HUES64 (cell line): ENCODE measurements around the gene JPT1.

ENCODE experiments used
- H3K27ac ChIP-seq: 2 replicates; pipeline ENCODE4 v1.7.0; 2013; ENCODE audit warnings: low read depth, low read length, inconsistent platforms
- H3K27me3 ChIP-seq: 2 replicates; pipeline ENCODE4 v1.6.1; 2013; ENCODE audit warnings: mild to moderate bottlenecking, low read length; ENCODE audit not compliant: insufficient read depth
- H3K36me3 ChIP-seq: 2 replicates; pipeline ENCODE4 v1.6.1; 2013; ENCODE audit warnings: mild to moderate bottlenecking, low read length; ENCODE audit not compliant: insufficient read depth
- H3K4me1 ChIP-seq: 2 replicates; pipeline ENCODE4 v1.6.1; 2013; ENCODE audit warnings: mild to moderate bottlenecking, low read length, moderate library complexity; ENCODE audit not compliant: insufficient read depth
- H3K4me3 ChIP-seq: 2 replicates; pipeline ENCODE4 v1.5.1; 2013; ENCODE audit warnings: mild to moderate bottlenecking, low read length, moderate library complexity
- H3K9ac ChIP-seq: 2 replicates; pipeline ENCODE4 v1.6.1; 2013; ENCODE audit warnings: mild to moderate bottlenecking, low read depth, low read length
- H3K9me3 ChIP-seq: 2 replicates; pipeline ENCODE4 v1.6.1; 2013; ENCODE audit warnings: low read depth, low read length; ENCODE audit not compliant: insufficient read depth
- WGBS: fragments of 150-250, 120-280 bp; methylation state at CpG from one replicate; pipeline ENCODE4 v1.1.7; 2013; ENCODE audit warnings: missing lambda C conversion rate; 5-methylcytosine and 5-hydroxymethylcytosine counted together

JPT1 gene

DNA sequence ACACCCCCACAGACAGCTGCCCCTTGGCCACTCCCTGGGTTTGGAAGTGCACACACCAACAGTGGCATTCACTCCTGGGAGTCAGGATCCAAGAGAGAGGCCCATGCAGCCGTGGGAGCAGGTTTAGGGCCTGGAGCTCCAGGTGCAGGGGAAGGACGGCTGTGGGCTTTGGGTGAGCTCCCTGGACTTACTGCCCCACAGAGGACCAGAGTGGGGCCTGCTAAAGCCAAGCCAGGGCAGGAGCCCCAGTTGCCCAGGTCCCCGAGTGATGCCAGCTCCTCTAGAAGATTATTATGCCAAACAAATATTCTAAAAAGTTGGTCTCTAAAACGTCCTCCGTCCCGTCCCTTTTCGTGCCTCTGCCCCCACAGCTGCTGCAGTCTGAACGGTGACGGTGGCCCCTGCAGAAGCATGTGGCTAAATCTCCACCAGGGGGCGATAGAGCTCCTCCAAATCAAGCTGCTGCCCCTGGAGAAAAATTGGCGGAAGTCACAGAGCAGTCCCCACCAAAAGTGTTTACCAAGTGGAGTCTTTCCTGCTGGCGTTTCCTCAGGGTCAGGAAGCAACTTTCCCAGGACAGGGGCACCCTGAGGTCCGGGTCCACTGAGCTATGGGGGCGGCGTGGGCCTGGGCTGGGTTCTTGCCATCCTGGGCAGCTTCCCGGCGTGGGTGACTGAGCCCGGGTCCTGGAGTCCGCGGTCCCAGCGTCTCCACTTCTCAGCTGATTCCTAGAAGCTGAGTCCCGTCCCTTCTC, 40.3 kb downstream of the JPT1 start:
- Histone ChIP-seq H3K27me3 (peaks cover 3% of the 10 kb centered on the region; the same call in 1 of the 2 replicates), H3K4me1 (0 out of 2 replicates have a peak, but pooled peaks cover 3% of the 10 kb centered on the region), H3K36me3 (peaks cover 9% of the 10 kb centered on the region), H3K27ac (peak overlapping the region; percentile 56), H3K9me3 (no peaks in the 10 kb centered on the region), H3K4me3 (no peak overlapping the region), H3K9ac (0 out of 2 replicates have a peak overlapping the region, but pooled peaks have one; percentile 36)
- 47% methylated on average over 22 of the region's 22 CpGs for WGBS

DNA sequence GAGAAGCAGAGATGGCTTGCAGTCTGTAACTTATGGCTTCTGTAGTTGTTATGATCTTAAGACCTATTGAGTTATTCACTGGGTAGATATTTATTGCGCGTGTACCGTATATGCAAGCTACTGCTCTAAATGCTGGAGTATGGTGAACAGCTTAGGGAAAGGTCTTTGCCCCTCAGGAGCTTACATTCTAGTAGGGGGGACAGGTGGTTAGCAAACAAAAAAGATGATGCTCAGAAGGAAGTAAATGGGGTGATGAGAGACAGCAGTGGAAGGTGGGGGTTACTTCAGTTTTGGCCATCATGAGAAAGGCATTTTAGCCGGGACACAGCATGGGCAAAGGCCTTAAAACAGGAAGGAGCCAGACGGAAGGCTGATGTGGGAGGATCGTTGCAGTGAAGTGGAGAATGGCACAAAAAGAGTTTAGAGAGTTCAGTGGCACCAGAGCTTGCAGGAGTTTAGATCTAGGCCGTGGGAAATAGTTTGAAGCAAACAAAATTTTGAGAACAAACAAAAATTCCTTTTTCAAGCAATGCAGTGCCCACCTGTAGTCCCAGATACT, 42.5 kb downstream of the JPT1 start:
- 93% methylated on average over 7 of the region's 7 CpGs for WGBS
- no peak overlapping the region for H3K9ac ChIP-seq
- 0 out of 2 replicates have a peak, but pooled peaks cover 10% of the 10 kb centered on the region for H3K4me1 ChIP-seq

DNA sequence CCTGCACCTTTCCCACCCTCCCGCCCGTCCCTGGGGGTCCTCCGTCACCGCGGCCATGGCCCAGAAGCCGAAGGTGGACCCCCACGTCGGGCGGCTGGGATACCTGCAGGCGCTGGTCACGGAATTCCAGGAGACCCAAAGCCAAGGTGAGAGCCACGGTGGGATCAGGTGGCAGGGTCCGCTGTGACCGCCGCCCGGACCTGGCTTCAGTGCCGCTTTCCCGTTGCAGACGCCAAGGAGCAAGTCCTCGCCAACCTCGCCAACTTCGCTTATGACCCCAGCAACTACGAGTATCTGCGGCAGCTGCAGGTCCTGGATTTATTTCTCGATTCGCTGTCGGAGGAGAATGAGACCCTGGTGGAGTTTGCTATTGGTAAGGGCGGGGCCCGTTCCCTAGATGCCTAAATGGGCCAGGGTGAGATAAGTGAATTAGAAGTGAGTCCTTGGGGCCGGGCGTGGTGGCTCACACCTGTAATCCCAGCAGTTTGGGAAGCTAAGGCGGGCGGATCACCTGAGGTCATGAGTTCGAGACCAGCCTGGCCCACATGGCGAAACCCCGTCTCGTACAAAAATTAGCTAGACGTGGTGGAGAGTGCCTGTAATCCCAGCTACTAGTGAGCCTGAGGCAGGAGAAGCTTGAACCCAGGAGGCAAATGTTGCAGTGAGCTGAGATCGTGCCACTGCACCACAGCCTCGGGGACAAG, 43.9 kb downstream of the JPT1 start:
- peak overlapping the region; percentile 62 for H3K9ac ChIP-seq
- no peaks in the 10 kb centered on the region for H3K36me3 ChIP-seq
- 29% methylated on average over 40 of the region's 40 CpGs for WGBS
- H3K9me3 ChIP-seq = no peaks in the 10 kb centered on the region
- H3K27ac ChIP-seq = no peak overlapping the region
- H3K27me3 ChIP-seq = peaks cover 10% of the 10 kb centered on the region; the same call in 1 of the 2 replicates
- peak overlapping the region; percentile 81 for H3K4me3 ChIP-seq
- H3K4me1 ChIP-seq = 0 out of 2 replicates have a peak, but pooled peaks cover 10% of the 10 kb centered on the region

More for the DNA sequence above, 42.5 kb downstream of the JPT1 start:
- H3K27me3 ChIP-seq = peaks cover 10% of the 10 kb centered on the region; the same call in 1 of the 2 replicates
- peaks cover 8% of the 10 kb centered on the region for H3K36me3 ChIP-seq
- no peak overlapping the region for H3K4me3 ChIP-seq
- H3K27ac ChIP-seq = no peak overlapping the region
- H3K9me3 ChIP-seq = no peaks in the 10 kb centered on the region

DNA sequence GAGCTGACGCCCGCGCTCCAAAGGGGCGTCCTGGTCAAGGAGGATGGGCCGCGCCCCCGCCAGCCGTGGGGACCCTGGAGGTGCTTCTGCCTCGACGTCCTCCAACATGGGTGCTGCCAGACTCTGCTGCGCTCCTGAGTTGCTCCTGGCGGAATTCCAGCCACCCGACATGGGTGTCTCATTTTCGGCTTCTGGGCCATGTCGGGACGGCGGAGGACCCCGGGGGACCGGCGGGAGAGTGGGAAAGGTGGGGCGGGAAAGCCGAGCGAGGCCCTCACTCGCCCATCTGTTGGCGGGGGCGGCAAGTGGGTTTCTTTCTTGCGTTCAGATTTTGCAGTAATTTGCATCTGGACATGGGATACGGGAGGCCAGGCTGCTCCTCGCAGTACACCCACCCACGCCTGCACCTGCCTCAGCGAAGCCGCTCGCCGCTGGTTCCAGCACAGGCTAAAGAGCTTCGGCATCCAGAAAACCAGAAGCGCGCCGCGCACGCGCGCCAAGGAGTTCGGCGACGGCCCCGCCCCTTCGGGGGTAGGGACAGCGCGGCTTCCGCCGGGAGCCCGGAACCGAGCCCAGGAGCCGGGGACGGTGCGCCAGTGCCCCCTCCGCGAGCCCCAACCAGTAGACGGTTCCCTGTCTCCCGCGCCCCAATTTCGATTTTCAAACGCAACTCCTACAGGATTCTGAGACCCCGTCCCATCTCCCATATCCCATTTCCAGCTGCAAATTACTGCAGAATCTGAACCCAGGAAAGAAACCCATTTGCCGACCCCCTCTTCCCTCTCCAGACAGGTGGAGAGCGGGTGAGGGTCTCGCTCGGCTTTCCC, 44.7 kb downstream of the JPT1 start, which contains the start of gene ARMC7:
ARMC7 (plus strand) TSS at position 563 of the 827 bp plus-strand sequence. CDS start 320 bp downstream, outside the sequence.
- WGBS = 1% methylated on average over 68 of the region's 68 CpGs

DNA sequence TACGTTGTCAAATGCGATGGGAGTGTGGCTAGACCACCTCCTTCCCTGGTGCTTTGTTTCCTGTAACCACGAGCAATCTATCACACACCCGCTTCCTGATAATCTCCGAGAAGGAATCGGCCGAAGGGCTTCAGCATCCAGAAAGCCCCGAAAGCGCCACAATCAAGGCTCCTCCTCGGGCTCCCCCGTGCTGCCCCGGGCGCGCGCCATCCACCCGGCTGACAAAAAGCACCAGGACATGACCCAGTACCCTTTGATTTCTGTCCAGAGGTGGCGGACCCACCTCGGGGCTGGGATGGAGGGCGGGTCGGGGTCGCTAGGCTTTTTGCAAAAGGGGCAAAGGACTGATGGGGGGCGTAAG, 45.3 kb downstream of the JPT1 start:
- H3K9me3 ChIP-seq = no peaks in the 10 kb centered on the region
- H3K4me3 ChIP-seq = peak overlapping the region; percentile 81
- no peak overlapping the region for H3K27ac ChIP-seq
- 0 out of 2 replicates have a peak, but pooled peaks cover 10% of the 10 kb centered on the region for H3K4me1 ChIP-seq
- WGBS = 19% methylated on average over 22 of the region's 22 CpGs
- H3K36me3 ChIP-seq = no peaks in the 10 kb centered on the region
- H3K9ac ChIP-seq = peak overlapping the region; percentile 57
- peaks cover 10% of the 10 kb centered on the region; the same call in 1 of the 2 replicates for H3K27me3 ChIP-seq

More for the DNA sequence above, 44.7 kb downstream of the JPT1 start, which contains the start of gene ARMC7:
- H3K4me3 ChIP-seq = peak within 1 kb of the TSS; percentile 81
- no peaks in the 10 kb centered on the region for H3K36me3 ChIP-seq
- 0 out of 2 replicates have a peak, but pooled peaks cover 10% of the 10 kb centered on the region for H3K4me1 ChIP-seq
- no peaks in the 10 kb centered on the region for H3K9me3 ChIP-seq
- peak within 1 kb of the TSS; percentile 62 for H3K9ac ChIP-seq
- peaks cover 10% of the 10 kb centered on the region; the same call in 1 of the 2 replicates for H3K27me3 ChIP-seq
- no peak within 1 kb of the TSS for H3K27ac ChIP-seq

DNA sequence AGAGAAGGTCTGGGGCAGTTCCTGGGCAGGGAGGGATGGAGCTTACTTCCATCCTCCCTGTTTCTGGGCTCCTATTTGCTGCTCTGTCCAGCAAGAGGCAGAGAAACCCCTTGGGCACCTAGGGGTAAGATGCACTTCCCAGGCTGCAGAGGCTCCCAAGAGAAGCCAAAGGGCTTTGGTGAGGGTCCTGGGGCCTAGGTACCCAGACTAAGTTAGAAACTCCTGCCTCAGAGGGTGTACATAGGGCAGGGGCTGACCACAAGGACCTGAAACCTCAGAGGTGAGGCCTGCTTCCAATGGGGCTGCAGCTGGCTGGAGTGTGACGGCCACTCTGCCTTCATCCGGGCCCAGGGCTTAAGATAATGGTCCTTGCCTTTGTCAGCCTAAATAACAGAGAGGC, 46.1 kb downstream of the JPT1 start:
- Histone ChIP-seq H3K36me3 (no peaks in the 10 kb centered on the region), H3K9ac (no peak overlapping the region), H3K9me3 (no peaks in the 10 kb centered on the region), H3K27ac (no peak overlapping the region), H3K27me3 (peaks cover 10% of the 10 kb centered on the region; the same call in 1 of the 2 replicates), H3K4me1 (0 out of 2 replicates have a peak, but pooled peaks cover 6% of the 10 kb centered on the region), H3K4me3 (no peak overlapping the region)
- 75% methylated on average over 2 of the region's 2 CpGs for WGBS

DNA sequence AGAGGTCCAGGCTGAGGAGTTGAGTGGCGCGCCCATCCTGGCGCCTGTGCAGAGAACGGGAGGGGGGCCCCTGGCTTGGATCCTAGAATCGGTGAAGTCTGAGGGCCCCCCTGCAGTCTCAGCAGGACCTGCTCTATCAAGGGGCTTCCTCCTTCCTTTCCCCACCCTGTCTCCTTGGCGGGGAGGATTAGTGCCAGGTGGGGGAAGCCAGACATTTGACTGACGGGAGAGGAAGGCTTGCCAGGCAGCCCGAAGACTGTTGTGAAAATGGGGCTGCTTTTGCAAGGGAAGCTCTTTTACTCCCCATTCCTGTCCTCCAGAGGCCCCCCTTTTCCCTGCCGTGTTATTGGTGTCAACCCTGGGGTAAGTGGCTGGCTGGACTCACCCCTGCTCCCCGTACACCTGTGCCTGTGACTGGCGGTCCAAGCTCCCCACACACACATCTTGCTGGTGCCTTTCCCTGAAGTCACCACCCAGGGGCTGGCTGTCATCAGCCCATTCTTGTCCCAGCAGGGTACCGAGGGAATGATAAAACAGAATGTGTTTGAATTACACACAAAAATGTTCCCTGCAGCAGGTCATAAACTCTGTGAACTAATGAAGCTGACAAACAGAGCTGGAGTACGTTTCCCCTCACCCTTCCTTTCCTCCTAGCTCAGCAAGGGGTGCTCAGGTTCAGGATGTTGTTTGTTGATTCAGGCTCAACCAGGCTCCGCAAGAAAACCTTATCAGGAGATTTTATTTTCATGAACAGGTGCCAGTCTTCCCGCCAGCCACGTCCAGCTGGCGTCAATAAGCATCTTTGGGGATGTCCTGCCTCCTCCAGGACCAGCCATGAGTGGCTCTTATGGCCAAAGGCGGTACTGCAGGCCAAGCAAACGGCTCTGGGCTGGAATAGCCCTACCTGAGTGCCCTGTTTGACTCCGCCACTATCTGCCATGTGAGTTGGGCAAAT, 48.9 kb downstream of the JPT1 start:
- Histone ChIP-seq H3K4me1 (0 out of 2 replicates have a peak, but pooled peaks cover 6% of the 10 kb centered on the region), H3K36me3 (peaks cover 3% of the 10 kb centered on the region), H3K4me3 (no peak overlapping the region), H3K27ac (no peak overlapping the region), H3K27me3 (peaks cover 10% of the 10 kb centered on the region; the same call in 1 of the 2 replicates), H3K9me3 (no peaks in the 10 kb centered on the region), H3K9ac (no peak overlapping the region)
- WGBS = 61% methylated on average over 19 of the region's 20 CpGs

DNA sequence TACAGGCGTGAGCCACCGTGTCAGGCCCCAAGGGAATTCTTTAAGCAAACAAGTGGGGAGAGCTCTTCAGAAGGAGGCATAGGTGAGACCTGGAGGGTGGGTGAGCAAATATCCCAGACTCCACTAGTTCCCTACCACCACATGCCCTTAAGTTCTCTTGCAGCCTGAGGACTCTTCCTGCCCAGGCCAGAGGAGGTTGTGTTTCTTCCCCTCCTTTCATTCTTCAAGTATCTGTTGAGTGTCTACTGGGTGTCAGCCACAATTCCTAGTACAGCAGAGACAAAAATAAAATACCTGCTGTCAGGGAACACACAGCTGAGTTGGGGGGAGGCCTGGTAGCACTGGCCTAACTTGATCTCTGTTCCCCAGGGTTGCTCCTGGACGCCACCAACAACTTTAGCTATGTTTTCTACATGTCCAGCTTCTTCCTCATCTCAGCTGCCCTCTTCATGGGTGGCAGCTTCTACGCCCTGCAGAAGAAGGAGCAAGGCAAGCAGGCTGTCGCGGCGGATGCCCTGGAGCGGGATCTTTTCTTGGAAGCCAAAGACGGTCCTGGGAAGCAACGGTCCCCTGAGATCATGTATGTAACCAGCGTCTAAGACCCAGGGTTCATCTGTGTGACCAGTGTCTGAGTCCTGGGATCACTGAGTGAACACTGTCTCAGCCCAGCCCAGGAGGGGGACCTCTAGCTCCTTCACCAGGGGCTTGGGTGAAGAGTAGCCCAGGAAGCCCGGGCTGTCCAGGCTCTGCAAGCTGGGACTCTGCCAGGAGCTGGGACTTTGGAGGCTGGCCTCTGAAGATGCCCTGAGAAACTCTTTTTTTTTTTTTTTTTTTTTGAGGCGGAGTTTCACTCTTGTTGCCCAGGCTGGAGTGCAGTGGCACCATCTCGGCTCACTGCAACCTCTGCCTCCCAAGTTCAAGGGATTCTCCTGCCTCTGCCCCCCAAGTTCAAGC, 50.4 kb downstream of the JPT1 start:
- Histone ChIP-seq H3K9me3 (no peaks in the 10 kb centered on the region), H3K27me3 (peaks cover 7% of the 10 kb centered on the region; the same call in 1 of the 2 replicates), H3K4me1 (0 out of 2 replicates have a peak, but pooled peaks cover 5% of the 10 kb centered on the region), H3K27ac (no peak overlapping the region), H3K36me3 (peaks cover 13% of the 10 kb centered on the region), H3K4me3 (no peak overlapping the region), H3K9ac (no peak overlapping the region)
- WGBS = 90% methylated on average over 14 of the region's 14 CpGs

DNA sequence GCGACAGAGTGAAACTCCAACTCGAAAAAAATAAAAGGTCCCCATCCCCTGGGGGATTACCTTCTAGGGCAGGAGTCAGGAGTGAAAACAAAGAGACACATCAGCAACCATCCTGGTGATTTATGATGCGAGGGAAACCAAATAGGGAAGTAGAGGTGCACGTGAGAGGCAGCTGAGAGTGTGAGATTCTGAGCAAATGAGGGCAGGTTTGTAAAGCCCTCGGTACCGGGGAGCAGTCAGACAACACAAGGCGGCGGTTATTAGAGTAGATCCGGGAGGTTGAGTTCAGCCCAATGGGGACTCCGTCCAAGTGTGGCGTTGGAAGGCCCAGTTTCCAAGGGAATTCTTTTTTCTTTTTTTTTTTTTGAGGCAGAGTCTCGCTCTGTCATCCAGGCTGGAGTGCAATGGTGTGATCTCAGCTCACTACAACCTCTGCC, 51.9 kb downstream of the JPT1 start:
- Histone ChIP-seq H3K4me1 (no peaks in the 10 kb centered on the region), H3K9ac (no peak overlapping the region), H3K27me3 (no peaks in the 10 kb centered on the region), H3K9me3 (no peaks in the 10 kb centered on the region), H3K36me3 (peaks cover 15% of the 10 kb centered on the region), H3K27ac (no peak overlapping the region), H3K4me3 (no peak overlapping the region)
- 71% methylated on average over 12 of the region's 12 CpGs for WGBS
